Measurements from ENCODE around the gene ZNF438.

ZNF438 gene

DNA sequence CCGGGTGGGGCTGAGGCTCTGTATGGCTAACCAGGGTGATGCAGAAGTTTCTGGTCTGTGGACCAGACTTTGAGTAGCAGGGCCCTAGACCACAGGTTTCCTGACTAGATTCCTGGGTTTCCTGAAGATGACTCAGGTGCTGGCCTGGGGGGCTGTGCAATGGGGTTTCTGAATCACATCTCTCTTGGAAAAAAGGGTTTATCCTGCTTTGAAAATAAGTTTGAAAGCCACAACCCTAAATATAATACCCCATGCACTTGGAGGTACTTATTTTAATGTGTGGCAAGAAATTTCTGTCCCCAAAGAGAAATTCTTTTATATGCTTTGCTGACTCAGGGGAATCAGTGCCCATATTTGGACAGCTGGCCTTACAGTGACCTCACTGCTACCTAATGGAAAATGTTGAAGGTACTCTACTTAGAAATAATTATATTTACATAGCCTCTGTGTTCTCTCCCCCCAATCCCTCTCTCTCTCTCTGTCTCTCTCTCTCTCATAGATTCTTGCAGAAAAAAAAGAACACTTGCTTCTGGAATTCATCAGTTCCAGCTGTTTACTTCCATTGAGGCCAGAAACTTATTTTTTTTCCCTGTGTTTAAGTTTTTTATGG lies 217.7 kb downstream of the ZNF438 start:
- Histone ChIP-seq H3K4me1 (ENCODE audit: insufficient read depth, low read length) (peaks cover 11% of the 10 kb centered on the region), H3K27me3 (ENCODE audit: insufficient read depth, low read length, poor library complexity) (no peaks in the 10 kb centered on the region), H3K9ac (ENCODE audit: low read depth, low read length) (no peak overlapping the region), H3K79me2 (ENCODE audit: insufficient read depth, low read length) (no peaks in the 10 kb centered on the region), H3K27ac (ENCODE audit: low read length) (no peak overlapping the region), H2AFZ (ENCODE audit: low read depth, low read length) (no peak overlapping the region), H3K9me3 (ENCODE audit: insufficient read depth, low read length, severe bottlenecking) (no peaks in the 10 kb centered on the region), H3K4me2 (ENCODE audit: insufficient read depth, low read length) (no peak overlapping the region), H3K36me3 (ENCODE audit: insufficient read depth, low read length) (no peaks in the 10 kb centered on the region), H4K20me1 (ENCODE audit: insufficient read depth, low read length) (no peaks in the 10 kb centered on the region), H3K4me3 (ENCODE audit: low read depth in 1 of 2, low read length in 2 of 2) (no peak overlapping the region)
- no peak for DNase-seq
- ATAC-seq (ENCODE audit: insufficient read depth, low read depth), result no peak
- no peak for TF ChIP-seq EZH2 (IDR thresholded peaks at IDR 0.05; ENCODE audit: borderline replicate concordance, low read depth, low read length, severe bottlenecking)
- TF ChIP-seq, protein P1, sequence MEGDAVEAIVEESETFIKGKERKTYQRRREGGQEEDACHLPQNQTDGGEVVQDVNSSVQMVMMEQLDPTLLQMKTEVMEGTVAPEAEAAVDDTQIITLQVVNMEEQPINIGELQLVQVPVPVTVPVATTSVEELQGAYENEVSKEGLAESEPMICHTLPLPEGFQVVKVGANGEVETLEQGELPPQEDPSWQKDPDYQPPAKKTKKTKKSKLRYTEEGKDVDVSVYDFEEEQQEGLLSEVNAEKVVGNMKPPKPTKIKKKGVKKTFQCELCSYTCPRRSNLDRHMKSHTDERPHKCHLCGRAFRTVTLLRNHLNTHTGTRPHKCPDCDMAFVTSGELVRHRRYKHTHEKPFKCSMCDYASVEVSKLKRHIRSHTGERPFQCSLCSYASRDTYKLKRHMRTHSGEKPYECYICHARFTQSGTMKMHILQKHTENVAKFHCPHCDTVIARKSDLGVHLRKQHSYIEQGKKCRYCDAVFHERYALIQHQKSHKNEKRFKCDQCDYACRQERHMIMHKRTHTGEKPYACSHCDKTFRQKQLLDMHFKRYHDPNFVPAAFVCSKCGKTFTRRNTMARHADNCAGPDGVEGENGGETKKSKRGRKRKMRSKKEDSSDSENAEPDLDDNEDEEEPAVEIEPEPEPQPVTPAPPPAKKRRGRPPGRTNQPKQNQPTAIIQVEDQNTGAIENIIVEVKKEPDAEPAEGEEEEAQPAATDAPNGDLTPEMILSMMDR (IDR thresholded peaks at IDR 0.05; ENCODE audit: borderline replicate concordance, extremely low read depth, low read length, poor library complexity, severe bottlenecking), result no peak

DNA sequence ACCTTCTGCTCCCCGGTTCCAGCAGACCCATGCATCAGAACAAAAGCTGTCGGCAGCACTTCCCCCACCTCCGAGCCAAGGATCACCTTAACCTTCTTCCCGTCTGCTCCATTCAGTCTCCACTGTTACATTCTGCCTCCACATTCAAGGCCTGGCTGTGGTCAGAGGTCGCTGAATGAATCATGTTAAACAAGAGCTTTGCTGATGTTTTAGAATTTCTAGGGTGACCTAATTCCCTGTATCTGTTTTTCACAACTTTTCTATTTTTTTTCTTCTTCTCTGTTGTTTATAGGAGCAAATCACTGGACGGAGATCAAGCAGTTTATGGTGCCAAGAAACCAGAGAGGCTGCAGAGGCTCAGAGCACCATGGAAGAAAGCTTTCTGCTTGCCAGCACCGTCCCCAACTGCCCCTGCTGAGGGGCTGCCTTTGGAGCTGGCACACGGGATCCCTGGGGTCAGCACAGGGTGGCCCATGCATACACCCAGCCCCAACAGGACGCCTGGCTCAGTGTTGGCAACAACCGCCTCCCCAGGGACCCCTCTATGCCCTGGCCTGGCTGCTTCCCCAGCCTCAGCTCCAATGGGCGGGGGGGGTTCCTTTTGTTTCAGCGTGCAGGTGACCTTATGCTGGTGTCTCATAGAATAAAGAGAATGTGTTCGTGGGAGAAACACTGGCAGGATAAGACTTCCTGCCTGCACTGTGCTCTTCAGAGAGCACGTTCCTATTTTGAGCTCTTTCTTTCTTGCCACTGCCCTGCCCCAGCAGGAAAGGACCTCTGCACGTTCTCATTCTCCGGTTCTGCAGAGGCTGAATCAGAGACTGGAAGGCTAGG lies 219.4 kb downstream of the ZNF438 start:
- peak overlapping the region; percentile 26; the same call in 1 of the 2 replicates for H3K4me2 ChIP-seq (ENCODE audit: insufficient read depth, low read length)
- no peak overlapping the region for H3K9ac ChIP-seq (ENCODE audit: low read depth, low read length)
- no peaks in the 10 kb centered on the region for H3K9me3 ChIP-seq (ENCODE audit: insufficient read depth, low read length, severe bottlenecking)
- peak overlapping the region; percentile 37 for H2AFZ ChIP-seq (ENCODE audit: low read depth, low read length)
- no peaks in the 10 kb centered on the region for H4K20me1 ChIP-seq (ENCODE audit: insufficient read depth, low read length)
- no peak overlapping the region for H3K4me3 ChIP-seq (ENCODE audit: low read depth in 1 of 2, low read length in 2 of 2)
- ATAC-seq (ENCODE audit: insufficient read depth, low read depth) (peak; percentile 84), DNase-seq (peak; percentile 39)
- H3K4me1 ChIP-seq (ENCODE audit: insufficient read depth, low read length), result peaks cover 11% of the 10 kb centered on the region
- H3K27ac ChIP-seq (ENCODE audit: low read length), result peak overlapping the region; percentile 50
- no peak for TF ChIP-seq EZH2 (IDR thresholded peaks at IDR 0.05; ENCODE audit: borderline replicate concordance, low read depth, low read length, severe bottlenecking)
- TF ChIP-seq, protein P1 (IDR thresholded peaks at IDR 0.05; ENCODE audit: borderline replicate concordance, extremely low read depth, low read length, poor library complexity, severe bottlenecking), result no peak
- no peaks in the 10 kb centered on the region for H3K27me3 ChIP-seq (ENCODE audit: insufficient read depth, low read length, poor library complexity)
- H3K36me3 ChIP-seq (ENCODE audit: insufficient read depth, low read length), result no peaks in the 10 kb centered on the region
- H3K79me2 ChIP-seq (ENCODE audit: insufficient read depth, low read length), result no peaks in the 10 kb centered on the region

DNA sequence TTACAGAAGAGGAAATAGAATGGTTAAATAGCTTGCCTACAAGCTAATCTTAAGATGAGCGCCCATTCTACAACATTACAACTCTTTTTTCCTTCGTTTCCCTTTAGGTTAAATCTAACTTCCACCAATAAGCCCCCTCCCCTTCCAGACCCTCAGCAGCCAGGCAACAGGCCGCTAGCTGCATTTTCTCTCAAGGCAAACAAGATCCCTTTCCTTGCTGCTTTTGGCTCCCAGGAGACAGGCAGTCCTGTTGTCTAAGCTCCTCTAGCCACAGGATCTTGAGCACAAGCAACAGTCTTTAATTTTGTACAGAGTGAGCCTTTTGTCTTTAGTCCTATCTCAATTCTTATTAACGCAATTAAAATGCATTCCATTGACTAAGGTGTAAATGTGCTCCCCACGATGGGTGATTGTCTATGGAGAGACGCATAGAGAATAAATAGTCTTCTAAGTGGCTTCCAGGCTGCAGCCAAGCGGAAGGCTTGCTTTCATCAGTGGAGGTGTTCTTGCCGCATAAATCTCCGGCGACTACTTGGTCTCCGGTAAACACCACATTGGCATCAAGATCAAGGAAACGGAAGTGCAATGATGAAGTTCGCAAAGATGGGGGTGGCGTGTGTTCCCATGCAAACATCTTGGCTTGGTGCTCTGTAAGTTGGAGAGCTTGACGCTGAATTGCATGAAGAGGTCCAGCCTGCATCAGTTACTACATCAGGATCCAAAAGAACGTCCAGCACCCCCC lies 220.2 kb downstream of the ZNF438 start:
- DNase-seq (no peak), ATAC-seq (ENCODE audit: insufficient read depth, low read depth) (no peak)
- H3K79me2 ChIP-seq (ENCODE audit: insufficient read depth, low read length), result no peaks in the 10 kb centered on the region
- H3K9me3 ChIP-seq (ENCODE audit: insufficient read depth, low read length, severe bottlenecking), result no peaks in the 10 kb centered on the region
- H3K27me3 ChIP-seq (ENCODE audit: insufficient read depth, low read length, poor library complexity), result no peaks in the 10 kb centered on the region
- H3K9ac ChIP-seq (ENCODE audit: low read depth, low read length), result no peak overlapping the region
- H2AFZ ChIP-seq (ENCODE audit: low read depth, low read length), result no peak overlapping the region
- H3K4me1 ChIP-seq (ENCODE audit: insufficient read depth, low read length), result peaks cover 11% of the 10 kb centered on the region
- H3K27ac ChIP-seq (ENCODE audit: low read length), result no peak overlapping the region
- no peaks in the 10 kb centered on the region for H3K36me3 ChIP-seq (ENCODE audit: insufficient read depth, low read length)
- no peak overlapping the region for H3K4me2 ChIP-seq (ENCODE audit: insufficient read depth, low read length)
- TF ChIP-seq, protein P1 (IDR thresholded peaks at IDR 0.05; ENCODE audit: borderline replicate concordance, extremely low read depth, low read length, poor library complexity, severe bottlenecking), result no peak
- no peak for TF ChIP-seq EZH2 (IDR thresholded peaks at IDR 0.05; ENCODE audit: borderline replicate concordance, low read depth, low read length, severe bottlenecking)
- no peaks in the 10 kb centered on the region for H4K20me1 ChIP-seq (ENCODE audit: insufficient read depth, low read length)
- H3K4me3 ChIP-seq (ENCODE audit: low read depth in 1 of 2, low read length in 2 of 2), result no peak overlapping the region
